ENCODE results near the gene REXO4.

DNA sequence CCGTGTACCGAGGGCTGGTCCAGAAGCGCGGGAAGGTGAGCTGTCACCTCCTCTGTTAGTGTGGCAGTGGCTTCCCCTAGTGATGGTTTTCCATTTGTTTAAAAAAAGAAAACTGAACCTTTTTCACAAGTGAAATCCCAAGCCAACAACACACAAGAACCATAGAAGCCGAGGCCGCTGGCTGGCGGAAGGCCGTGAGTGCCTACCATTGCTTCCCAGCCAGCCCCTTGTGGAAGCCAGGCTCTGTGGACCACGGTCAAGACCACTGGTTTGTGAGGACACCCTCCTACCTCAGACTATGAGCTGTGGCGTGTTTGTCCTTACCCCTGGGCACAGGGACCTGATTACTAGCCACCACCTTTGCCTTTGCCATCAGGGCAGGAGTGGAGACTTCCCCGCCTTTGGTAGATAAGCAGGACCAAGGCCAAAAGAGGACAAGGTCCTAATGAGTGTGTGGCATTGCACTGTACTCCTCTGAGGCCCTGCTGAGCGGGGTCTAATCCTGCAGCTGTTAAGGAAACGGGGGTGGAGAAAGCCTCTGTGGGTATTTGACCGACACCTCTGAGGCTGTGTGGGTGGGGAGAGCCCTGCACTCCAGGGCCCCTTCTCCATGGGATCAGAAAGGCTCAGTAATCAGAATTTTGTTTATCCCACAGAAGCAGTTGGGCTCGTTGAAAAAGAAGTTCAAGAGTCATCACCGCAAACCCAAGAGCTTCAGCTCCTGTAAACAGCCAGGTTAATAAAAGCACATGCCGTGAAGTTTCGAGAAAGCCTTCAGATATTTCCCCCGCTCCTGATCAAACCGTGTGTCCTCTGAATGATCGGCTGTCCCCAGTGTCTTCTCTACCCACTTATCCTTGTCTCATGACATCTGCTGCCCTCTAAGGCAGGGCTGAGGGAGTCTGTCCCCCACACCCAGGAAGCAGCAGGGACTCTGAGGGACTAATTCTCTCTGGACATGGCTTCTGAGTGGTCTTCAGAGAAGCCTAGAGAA is 57.1 kb downstream of the REXO4 start:
- TF ChIP-seq, protein P1, sequence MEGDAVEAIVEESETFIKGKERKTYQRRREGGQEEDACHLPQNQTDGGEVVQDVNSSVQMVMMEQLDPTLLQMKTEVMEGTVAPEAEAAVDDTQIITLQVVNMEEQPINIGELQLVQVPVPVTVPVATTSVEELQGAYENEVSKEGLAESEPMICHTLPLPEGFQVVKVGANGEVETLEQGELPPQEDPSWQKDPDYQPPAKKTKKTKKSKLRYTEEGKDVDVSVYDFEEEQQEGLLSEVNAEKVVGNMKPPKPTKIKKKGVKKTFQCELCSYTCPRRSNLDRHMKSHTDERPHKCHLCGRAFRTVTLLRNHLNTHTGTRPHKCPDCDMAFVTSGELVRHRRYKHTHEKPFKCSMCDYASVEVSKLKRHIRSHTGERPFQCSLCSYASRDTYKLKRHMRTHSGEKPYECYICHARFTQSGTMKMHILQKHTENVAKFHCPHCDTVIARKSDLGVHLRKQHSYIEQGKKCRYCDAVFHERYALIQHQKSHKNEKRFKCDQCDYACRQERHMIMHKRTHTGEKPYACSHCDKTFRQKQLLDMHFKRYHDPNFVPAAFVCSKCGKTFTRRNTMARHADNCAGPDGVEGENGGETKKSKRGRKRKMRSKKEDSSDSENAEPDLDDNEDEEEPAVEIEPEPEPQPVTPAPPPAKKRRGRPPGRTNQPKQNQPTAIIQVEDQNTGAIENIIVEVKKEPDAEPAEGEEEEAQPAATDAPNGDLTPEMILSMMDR (IDR thresholded peaks at IDR 0.05): no peak
- no peak for TF ChIP-seq POLR2A (IDR thresholded peaks at IDR 0.05)

Data from adrenal gland (tissue), 5 donors.